Endodermal cell (in vitro differentiated cells): Measurements from ENCODE around the gene PLB1. TPM values are rescaled to one million over a fixed set of nuclear protein-coding genes. Genes with fewer than 3 reads are reported as not detected.

ENCODE experiments used
- DNase-seq: peaks from one replicate; pipeline ENCODE4 v3.0.0-alpha.2; 2017
- H3K27ac ChIP-seq: 2 replicates; pipeline ENCODE4 v1.5.1; 2013; ENCODE audit warnings: mild to moderate bottlenecking, low read depth, low read length, moderate library complexity
- H3K27me3 ChIP-seq: 2 replicates; pipeline ENCODE4 v1.6.1; 2013; ENCODE audit warnings: mild to moderate bottlenecking, low read length, moderate library complexity; ENCODE audit not compliant: insufficient read depth, control insufficient read depth, poor library complexity, severe bottlenecking
- H3K36me3 ChIP-seq: 2 replicates; pipeline ENCODE4 v1.7.0; 2013; ENCODE audit warnings: mild to moderate bottlenecking, low read length, moderate library complexity; ENCODE audit not compliant: control insufficient read depth, insufficient read depth
- H3K4me1 ChIP-seq: one replicate; pipeline ENCODE4 v1.7.0; 2013; ENCODE audit warnings: low read length; ENCODE audit not compliant: control insufficient read depth, insufficient read depth
- H3K4me3 ChIP-seq: 2 replicates; pipeline ENCODE4 v1.5.1; 2013; ENCODE audit warnings: mild to moderate bottlenecking, low read length, moderate library complexity
- H3K9ac ChIP-seq: 2 replicates; pipeline ENCODE4 v1.6.1; 2013; ENCODE audit warnings: mild to moderate bottlenecking, low read length, moderate library complexity; ENCODE audit not compliant: poor library complexity, severe bottlenecking; ENCODE audit errors: extremely low read depth
- H3K9me3 ChIP-seq: 2 replicates; pipeline ENCODE4 v1.6.1; 2013; ENCODE audit warnings: mild to moderate bottlenecking, low read length, moderate library complexity; ENCODE audit not compliant: control insufficient read depth
- H3K27ac Mint-ChIP-seq: 2 replicates; pipeline ENCODE4 v1.8.0; 2020; ENCODE audit warnings: mixed read lengths
- H3K27me3 Mint-ChIP-seq: 2 replicates; pipeline ENCODE4 v1.8.0; 2021; ENCODE audit warnings: mild to moderate bottlenecking, mixed read lengths; ENCODE audit not compliant: insufficient read depth
- H3K36me3 Mint-ChIP-seq: 2 replicates; pipeline ENCODE4 v1.8.0; 2020; ENCODE audit warnings: low read depth, mixed read lengths
- H3K4me1 Mint-ChIP-seq: 2 replicates; pipeline ENCODE4 v1.8.0; 2020; ENCODE audit warnings: mixed read lengths
- H3K4me3 Mint-ChIP-seq: 2 replicates; pipeline ENCODE4 v1.8.0; 2020; ENCODE audit warnings: mild to moderate bottlenecking, moderate library complexity, mixed read lengths
- H3K9me3 Mint-ChIP-seq: 2 replicates; pipeline ENCODE4 v1.8.0; 2020; ENCODE audit warnings: mild to moderate bottlenecking, mixed read lengths
- WGBS, 2 experiments: methylation state at CpG; one replicate each; pipeline versions ENCODE4 v1.1.5 to v1.1.7; 2013; ENCODE audit warnings: missing lambda C conversion rate in 2 of 2, mixed read lengths in 1 of 2; ENCODE audit not compliant: insufficient coverage in 1 of 2, insufficient read length in 1 of 2; 5-methylcytosine and 5-hydroxymethylcytosine counted together
- total RNA-seq, 2 donors: library from RNA; stranded (reverse); fragmentation: NEBNext Ultra II Directional in 1 of 2; extraction: Animal tissue kit (Norgen Biotek cat#: 25700) in 1 of 2; gene quantifications; 2 replicates in 1 of 2; 3 replicates in 1 of 2; pipeline ENCODE4 v1.2.1, GENCODE V29; 2021
- TF ChIP-seq, protein P1 (sequence below): fragments of 200-600 bp; sonication (generic); conservative IDR thresholded peaks from 2 replicates; pipeline ENCODE4 v1.5.0; 2021; ENCODE audit warnings: antibody characterized with exemption, mild to moderate bottlenecking

Gene PLB1
- total RNA-seq, 2 donors from 2014 or later = 0.35 to 0.38 TPM

DNA sequence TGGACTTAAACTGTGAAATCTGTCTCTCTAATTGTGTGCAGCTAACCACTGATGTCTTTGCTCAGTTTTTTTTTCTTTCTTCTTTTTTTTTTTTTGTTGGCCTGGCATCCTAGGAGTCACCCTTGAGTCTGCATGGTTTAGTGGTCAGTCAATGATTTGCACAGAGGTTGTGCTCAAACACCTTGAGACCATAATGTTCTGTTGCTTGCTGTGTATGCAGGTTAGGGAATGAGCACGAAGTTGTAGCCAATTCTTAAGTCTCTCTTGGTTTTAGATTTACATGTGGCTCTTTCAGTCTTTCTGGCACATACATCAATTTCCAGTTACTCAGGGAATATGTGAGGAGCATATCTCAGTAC, 16.7 kb downstream of the PLB1 start:
- TF ChIP-seq, protein P1, sequence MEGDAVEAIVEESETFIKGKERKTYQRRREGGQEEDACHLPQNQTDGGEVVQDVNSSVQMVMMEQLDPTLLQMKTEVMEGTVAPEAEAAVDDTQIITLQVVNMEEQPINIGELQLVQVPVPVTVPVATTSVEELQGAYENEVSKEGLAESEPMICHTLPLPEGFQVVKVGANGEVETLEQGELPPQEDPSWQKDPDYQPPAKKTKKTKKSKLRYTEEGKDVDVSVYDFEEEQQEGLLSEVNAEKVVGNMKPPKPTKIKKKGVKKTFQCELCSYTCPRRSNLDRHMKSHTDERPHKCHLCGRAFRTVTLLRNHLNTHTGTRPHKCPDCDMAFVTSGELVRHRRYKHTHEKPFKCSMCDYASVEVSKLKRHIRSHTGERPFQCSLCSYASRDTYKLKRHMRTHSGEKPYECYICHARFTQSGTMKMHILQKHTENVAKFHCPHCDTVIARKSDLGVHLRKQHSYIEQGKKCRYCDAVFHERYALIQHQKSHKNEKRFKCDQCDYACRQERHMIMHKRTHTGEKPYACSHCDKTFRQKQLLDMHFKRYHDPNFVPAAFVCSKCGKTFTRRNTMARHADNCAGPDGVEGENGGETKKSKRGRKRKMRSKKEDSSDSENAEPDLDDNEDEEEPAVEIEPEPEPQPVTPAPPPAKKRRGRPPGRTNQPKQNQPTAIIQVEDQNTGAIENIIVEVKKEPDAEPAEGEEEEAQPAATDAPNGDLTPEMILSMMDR = no peak
- peaks cover 9% of the 10 kb centered on the region for H3K9me3 Mint-ChIP-seq
- no peaks in the 10 kb centered on the region for H3K27me3 ChIP-seq
- H3K27me3 Mint-ChIP-seq = peaks cover 15% of the 10 kb centered on the region
- H3K4me3 ChIP-seq = no peak overlapping the region
- H3K36me3 Mint-ChIP-seq = no peaks in the 10 kb centered on the region
- peaks cover 6% of the 10 kb centered on the region for H3K9me3 ChIP-seq
- H3K4me1 ChIP-seq = no peaks in the 10 kb centered on the region
- 83% methylated on average over 1 of the region's 1 CpG; no CpG with 5 or more reads in 1 of the 2 experiments for WGBS, 2 experiments
- H3K27ac ChIP-seq = no peak overlapping the region
- no peak overlapping the region for H3K9ac ChIP-seq
- H3K27ac Mint-ChIP-seq = no peak overlapping the region
- H3K4me1 Mint-ChIP-seq = no peaks in the 10 kb centered on the region
- H3K36me3 ChIP-seq = no peaks in the 10 kb centered on the region
- no peak for DNase-seq
- H3K4me3 Mint-ChIP-seq = no peak overlapping the region

DNA sequence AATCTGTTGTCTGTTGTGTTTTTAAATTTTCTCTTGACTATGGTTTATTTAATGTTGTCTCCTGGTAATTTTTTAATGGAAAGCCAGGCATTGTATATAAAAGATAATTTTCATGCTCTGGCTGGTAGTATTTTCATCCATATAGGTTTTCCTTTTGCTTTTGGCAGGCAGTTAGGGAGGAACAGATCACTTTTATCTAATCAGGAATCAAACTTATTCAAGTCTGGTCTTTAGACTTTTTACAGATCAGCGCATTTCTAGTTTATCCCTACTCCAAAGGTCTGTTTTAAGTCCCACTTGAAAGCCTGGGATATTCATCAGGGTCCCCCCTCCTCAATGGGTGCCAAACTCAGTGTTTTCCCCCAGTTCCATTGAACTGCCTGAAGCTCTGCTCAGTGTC, 17.2 kb downstream of the PLB1 start:
- Mint-ChIP-seq H3K4me1 (no peaks in the 10 kb centered on the region), H3K27me3 (peaks cover 15% of the 10 kb centered on the region), H3K27ac (no peak overlapping the region), H3K4me3 (no peak overlapping the region), H3K9me3 (peaks cover 9% of the 10 kb centered on the region), H3K36me3 (no peaks in the 10 kb centered on the region)
- 82 to 93% methylated on average over 1 of the region's 1 CpG for WGBS, 2 experiments
- no peak overlapping the region for H3K4me3 ChIP-seq
- H3K27me3 ChIP-seq = no peaks in the 10 kb centered on the region
- TF ChIP-seq, protein P1 = no peak
- H3K4me1 ChIP-seq = no peaks in the 10 kb centered on the region
- H3K9ac ChIP-seq = no peak overlapping the region
- H3K9me3 ChIP-seq = peaks cover 6% of the 10 kb centered on the region
- H3K27ac ChIP-seq = no peak overlapping the region
- no peak for DNase-seq
- H3K36me3 ChIP-seq = no peaks in the 10 kb centered on the region

DNA sequence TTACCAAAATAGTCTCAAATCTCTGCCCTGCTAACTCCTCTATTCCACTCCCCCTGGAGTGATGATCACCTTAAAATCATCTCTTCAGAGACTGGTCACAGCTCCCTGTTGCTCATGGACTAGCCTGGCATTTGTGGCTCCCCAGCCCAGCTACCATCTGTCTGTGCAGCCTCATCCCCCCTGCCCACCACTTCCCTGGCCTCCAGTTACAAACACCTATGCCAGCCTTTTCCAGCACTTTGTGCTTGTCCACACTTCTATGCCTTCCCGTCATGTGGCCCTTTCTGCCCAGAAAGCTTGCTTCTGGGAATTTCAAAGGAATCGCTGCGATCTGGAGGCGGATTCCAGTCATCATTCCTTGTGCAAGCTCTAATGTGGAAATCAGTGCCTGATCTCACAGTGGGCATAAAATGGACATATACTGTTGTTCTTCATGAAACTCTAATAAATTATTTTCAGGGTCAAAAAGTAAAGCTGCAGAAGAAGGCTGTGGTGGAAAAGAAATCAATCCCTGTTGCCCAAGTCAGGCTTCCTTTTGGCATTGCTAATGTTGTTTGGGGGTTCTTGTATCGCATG, 19.4 kb downstream of the PLB1 start:
- H3K4me1 Mint-ChIP-seq = no peaks in the 10 kb centered on the region
- no peak overlapping the region for H3K4me3 Mint-ChIP-seq
- no peaks in the 10 kb centered on the region for H3K36me3 Mint-ChIP-seq
- Histone ChIP-seq H3K27ac (no peak overlapping the region), H3K9ac (no peak overlapping the region), H3K36me3 (no peaks in the 10 kb centered on the region), H3K4me3 (no peak overlapping the region), H3K4me1 (no peaks in the 10 kb centered on the region), H3K9me3 (peaks cover 6% of the 10 kb centered on the region), H3K27me3 (no peaks in the 10 kb centered on the region)
- 95 to 97% methylated on average over 4 to 5 of the region's 5 CpGs for WGBS, 2 experiments
- TF ChIP-seq, protein P1 = no peak
- no peak for DNase-seq
- peaks cover 22% of the 10 kb centered on the region for H3K27me3 Mint-ChIP-seq
- no peak overlapping the region for H3K27ac Mint-ChIP-seq
- peaks cover 9% of the 10 kb centered on the region for H3K9me3 Mint-ChIP-seq
